GM12872 (cell line): ENCODE data around the gene DNAL1.

Source experiments
- CTCF ChIP-seq: IDR thresholded peaks from 3 replicates; pipeline ENCODE4 v1.5.1; 2011; ENCODE audit warnings: low read depth, mild to moderate bottlenecking, low read length, moderate library complexity; ENCODE audit not compliant: insufficient read depth

DNAL1 gene

GRCh38 chr14:73723797-73724661 lies 79.2 kb downstream of the DNAL1 start:
- peak; percentile 19; the same call in 1 of the 3 replicates for TF ChIP-seq CTCF

GRCh38 chr14:73724696-73725095 lies 79.9 kb downstream of the DNAL1 start:
- TF ChIP-seq CTCF, result no peak

- TF ChIP-seq CTCF, result no peak
These were observed 80.6 kb downstream of the DNAL1 start for GRCh38 chr14:73725116-73726024.

- no peak for TF ChIP-seq CTCF
These were observed 81.5 kb downstream of the DNAL1 start for GRCh38 chr14:73726025-73726961.

GRCh38 chr14:73727166-73727565 lies 82.4 kb downstream of the DNAL1 start:
- TF ChIP-seq CTCF, result no peak

- TF ChIP-seq CTCF, result peak; percentile 93
These were observed 84.0 kb downstream of the DNAL1 start for GRCh38 chr14:73728717-73729330.
